ENCODE measurements around the gene RAB1B.

Gene RAB1B

GRCh38 chr11:66233301-66233700, 35.1 kb upstream of the RAB1B start:
- TF ChIP-seq BHLHE40 (IDR thresholded peaks at IDR 0.05; ENCODE audit: borderline replicate concordance): no peak
- TF ChIP-seq LEF1 (IDR thresholded peaks at IDR 0.05; ENCODE audit: borderline replicate concordance): no peak
- no peak for TF ChIP-seq TARDBP (IDR thresholded peaks at IDR 0.05)
- TF ChIP-seq HDGF (IDR thresholded peaks at IDR 0.05; ENCODE audit: borderline replicate concordance): no peak
- TF ChIP-seq, protein P1, sequence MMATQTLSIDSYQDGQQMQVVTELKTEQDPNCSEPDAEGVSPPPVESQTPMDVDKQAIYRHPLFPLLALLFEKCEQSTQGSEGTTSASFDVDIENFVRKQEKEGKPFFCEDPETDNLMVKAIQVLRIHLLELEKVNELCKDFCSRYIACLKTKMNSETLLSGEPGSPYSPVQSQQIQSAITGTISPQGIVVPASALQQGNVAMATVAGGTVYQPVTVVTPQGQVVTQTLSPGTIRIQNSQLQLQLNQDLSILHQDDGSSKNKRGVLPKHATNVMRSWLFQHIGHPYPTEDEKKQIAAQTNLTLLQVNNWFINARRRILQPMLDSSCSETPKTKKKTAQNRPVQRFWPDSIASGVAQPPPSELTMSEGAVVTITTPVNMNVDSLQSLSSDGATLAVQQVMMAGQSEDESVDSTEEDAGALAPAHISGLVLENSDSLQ (IDR thresholded peaks at IDR 0.05): no peak
- TF ChIP-seq FOXA1 (IDR thresholded peaks at IDR 0.05): no peak
- no peak for TF ChIP-seq ELF4 (IDR thresholded peaks at IDR 0.05)
- no peak for DNase-seq (ENCODE audit: extremely low spot score)
- ChIA-PET CTCF (no interaction called here), POLR2A (no interaction called here)

DNA sequence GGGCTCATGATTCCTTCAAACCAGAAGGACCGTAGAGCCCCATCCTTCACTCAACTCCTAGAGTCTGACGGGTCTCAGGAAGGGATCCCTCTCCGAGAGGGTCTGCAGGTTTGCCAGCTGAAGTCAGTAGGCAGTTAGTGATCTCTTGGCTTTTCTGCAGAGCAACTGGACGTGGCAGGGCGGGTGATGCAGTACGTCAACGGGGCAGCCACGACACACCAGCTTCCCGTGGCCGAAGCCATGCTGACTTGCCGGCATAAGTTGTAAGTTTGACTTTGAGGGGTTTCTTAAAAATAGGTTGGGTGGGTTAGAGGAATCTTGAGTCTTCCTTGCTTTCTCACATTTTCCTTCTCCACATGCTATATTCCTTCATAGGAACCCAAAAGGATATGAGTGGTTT, 33.3 kb upstream of the RAB1B start:
- ChIA-PET CTCF (no interaction called here), POLR2A (no interaction called here)
- DNase-seq (ENCODE audit: extremely low spot score): no peak
- TF ChIP-seq L3MBTL2 (conservative IDR thresholded peaks at IDR 0.05) (no peak), BHLHE40 (IDR thresholded peaks at IDR 0.05; ENCODE audit: borderline replicate concordance) (no peak), SUZ12 (IDR thresholded peaks at IDR 0.05) (no peak), ZNF384 (IDR thresholded peaks at IDR 0.05) (no peak), ELF4 (IDR thresholded peaks at IDR 0.05) (no peak), LEF1 (IDR thresholded peaks at IDR 0.05; ENCODE audit: borderline replicate concordance) (no peak), TARDBP (IDR thresholded peaks at IDR 0.05) (no peak), ARNT (IDR thresholded peaks at IDR 0.05) (no peak)
- TF ChIP-seq, protein P1 (IDR thresholded peaks at IDR 0.05): no peak

GRCh38 chr11:66237867-66238266, 30.6 kb upstream of the RAB1B start:
- ChIA-PET POLR2A (no interaction called here), CTCF (interaction anchor here (2.3 kb wide), 1 partner anchor 15 kb away, joined by 7 read pairs; no protein-coding TSS in a partner anchor)
- TF ChIP-seq ZNF384 (IDR thresholded peaks at IDR 0.05): no peak
- no peak for DNase-seq (ENCODE audit: extremely low spot score)

DNA sequence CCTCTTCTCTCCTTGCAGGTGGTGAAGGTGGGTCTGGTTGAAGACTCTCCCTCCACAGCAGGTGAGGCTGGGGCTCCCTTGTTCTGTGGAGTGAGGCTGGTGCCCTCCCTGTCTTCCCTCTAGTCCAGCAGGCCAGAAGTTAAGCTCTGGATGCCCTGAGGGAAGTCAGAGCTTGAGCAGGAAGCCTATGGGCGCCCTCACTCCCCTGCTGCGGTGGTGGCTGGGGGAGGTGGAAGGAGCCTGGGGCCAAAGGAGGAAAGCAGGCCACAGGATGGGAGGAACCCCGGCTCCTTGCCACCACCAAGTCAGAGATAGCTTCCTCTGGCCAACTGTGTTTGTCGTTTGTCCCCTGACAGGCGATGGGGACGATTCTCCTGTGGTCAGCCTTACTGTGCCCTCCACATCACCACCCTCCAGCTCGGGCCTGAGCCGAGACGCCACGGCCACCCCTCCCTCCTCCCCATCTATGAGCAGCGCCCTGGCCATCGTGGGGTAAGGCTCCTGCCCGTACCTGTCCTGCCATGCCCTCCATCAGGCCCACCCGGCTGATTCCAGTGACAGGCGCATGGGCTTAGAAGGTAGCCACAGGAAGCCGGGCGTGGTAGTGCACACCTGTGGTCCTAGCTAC, 29.5 kb upstream of the RAB1B start:
- DNase-seq (ENCODE audit: extremely low spot score): no peak
- ChIA-PET CTCF (no interaction called here), POLR2A (no interaction called here)
- TF ChIP-seq CTBP1 (IDR thresholded peaks at IDR 0.05; ENCODE audit: borderline replicate concordance): no peak
- TF ChIP-seq FOXM1 (IDR thresholded peaks at IDR 0.05; ENCODE audit: borderline replicate concordance): no peak
- TF ChIP-seq SUZ12 (IDR thresholded peaks at IDR 0.05): no peak
- TF ChIP-seq NFRKB (IDR thresholded peaks at IDR 0.05): no peak
- no peak for TF ChIP-seq FOXK2 (IDR thresholded peaks at IDR 0.05)
- no peak for TF ChIP-seq TARDBP (IDR thresholded peaks at IDR 0.05)
- no peak for TF ChIP-seq ZNF384 (IDR thresholded peaks at IDR 0.05)

GRCh38 chr11:66239511-66239910, 28.9 kb upstream of the RAB1B start:
- no peak for TF ChIP-seq HDGF (IDR thresholded peaks at IDR 0.05; ENCODE audit: borderline replicate concordance)
- TF ChIP-seq FOXM1 (IDR thresholded peaks at IDR 0.05; ENCODE audit: borderline replicate concordance): no peak
- no peak for TF ChIP-seq FOXA1 (IDR thresholded peaks at IDR 0.05)
- TF ChIP-seq TARDBP (IDR thresholded peaks at IDR 0.05): no peak
- no peak for TF ChIP-seq ZNF384 (IDR thresholded peaks at IDR 0.05)
- no peak for TF ChIP-seq L3MBTL2 (conservative IDR thresholded peaks at IDR 0.05)
- no peak for TF ChIP-seq FOXK2 (IDR thresholded peaks at IDR 0.05)
- TF ChIP-seq BHLHE40 (IDR thresholded peaks at IDR 0.05; ENCODE audit: borderline replicate concordance): no peak
- TF ChIP-seq ARNT (IDR thresholded peaks at IDR 0.05): no peak
- TF ChIP-seq ELF4 (IDR thresholded peaks at IDR 0.05): no peak
- TF ChIP-seq, protein P1 (IDR thresholded peaks at IDR 0.05): no peak
- no peak for TF ChIP-seq NFRKB (IDR thresholded peaks at IDR 0.05)
- TF ChIP-seq LEF1 (IDR thresholded peaks at IDR 0.05; ENCODE audit: borderline replicate concordance): no peak
- no peak for TF ChIP-seq SP1 (IDR thresholded peaks at IDR 0.05)
- no peak for TF ChIP-seq CTBP1 (IDR thresholded peaks at IDR 0.05; ENCODE audit: borderline replicate concordance)
- no peak for TF ChIP-seq SUZ12 (IDR thresholded peaks at IDR 0.05)
- CTCF ChIA-PET: no interaction called here
- POLR2A ChIA-PET: no interaction called here
- DNase-seq (ENCODE audit: extremely low spot score): no peak

- ChIA-PET POLR2A (no interaction called here), CTCF (no interaction called here)
- no peak for DNase-seq (ENCODE audit: extremely low spot score)
- TF ChIP-seq FOXM1 (IDR thresholded peaks at IDR 0.05; ENCODE audit: borderline replicate concordance) (no peak), FOXA1 (IDR thresholded peaks at IDR 0.05) (no peak)
- TF ChIP-seq, protein P1 (IDR thresholded peaks at IDR 0.05): no peak
These were observed 28.2 kb upstream of the RAB1B start for GRCh38 chr11:66239998-66240780.
